Kidney (tissue), 14 donors: Measurements from ENCODE around the gene STC2. TPM values are rescaled to one million over a fixed set of nuclear protein-coding genes. Genes with fewer than 3 reads are reported as not detected.

Source experiments
- DNase-seq, 5 donors: peaks; one replicate each; pipeline ENCODE4 v3.0.0-alpha.2; 2013 to 2020
- FAIRE-seq: peaks from 2 replicates; lab custom pipeline; 2012; peaks lifted over from hg19 to GRCh38; lab: Jason Lieb, UNC
- H3K27ac ChIP-seq, 2 donors: one replicate each; pipeline ENCODE4 v1.7.0; 2013; ENCODE audit warnings: low read depth in 2 of 2, low read length in 2 of 2, inconsistent platforms in 1 of 2
- H3K27me3 ChIP-seq: one replicate; pipeline ENCODE4 v1.7.1; 2013; ENCODE audit warnings: low read length, inconsistent platforms; ENCODE audit not compliant: control insufficient read depth, insufficient read depth
- H3K36me3 ChIP-seq, 3 donors: one replicate each; pipeline versions ENCODE4 v1.7.0 to v1.7.1; 2013; ENCODE audit warnings: low read length in 3 of 3, control low read depth in 1 of 3, inconsistent platforms in 1 of 3; ENCODE audit not compliant: insufficient read depth in 3 of 3, control insufficient read depth in 2 of 3
- H3K4me1 ChIP-seq, 3 donors: one replicate each; pipeline versions ENCODE4 v1.7.0 to v1.7.1; 2013; ENCODE audit warnings: low read length in 3 of 3, inconsistent platforms in 1 of 3, low read depth in 1 of 3; ENCODE audit not compliant: control insufficient read depth in 2 of 3, insufficient read depth in 2 of 3
- H3K4me3 ChIP-seq, 3 donors: one replicate each; pipeline versions ENCODE4 v1.7.0 to v1.8.1; 2013; ENCODE audit warnings: low read length in 3 of 3, control low read depth in 1 of 3, inconsistent platforms in 1 of 3
- H3K9ac ChIP-seq, 3 donors: one replicate each; pipeline versions ENCODE4 v1.7.0 to v1.7.1; 2013; ENCODE audit warnings: low read length in 3 of 3, control low read depth in 1 of 3, inconsistent platforms in 1 of 3
- H3K9me3 ChIP-seq, 3 donors: one replicate each; pipeline versions ENCODE4 v1.7.0 to v1.7.1; 2013; ENCODE audit warnings: low read length in 3 of 3, control low read depth in 1 of 3, inconsistent platforms in 1 of 3; ENCODE audit not compliant: control insufficient read depth in 2 of 3, insufficient read depth in 1 of 3
- intact Hi-C: fragments of 100-400 bp; cut with DNase I; formaldehyde crosslinking; loops from one replicate; pipeline ENCODE4 v1.11.1; 2022
- polyA plus RNA-seq: library from polyadenylated mRNA; stranded (reverse); fragments of 350-450 nt; fragmentation: Illumina TruSeq; extraction: RNeasy Lipid Tissue Mini Kit (QIAGEN cat#74804); gene quantifications from one replicate; pipeline ENCODE4 v1.2.3, GENCODE V29; 2014; ENCODE audit warnings: low read depth, low replicate concordance; ENCODE audit not compliant: insufficient read depth
- total RNA-seq: library from RNA; stranded (reverse); fragmentation: NEBNext Ultra II Directional; extraction: Animal tissue kit (Norgen Biotek cat#: 25700); gene quantifications from one replicate; pipeline ENCODE4 v1.2.1, GENCODE V29; 2021
- TF ChIP-seq, protein P1 (sequence below): IDR thresholded peaks from 3 replicates; pipeline ENCODE4 v1.5.1; 2012; ENCODE audit warnings: mild to moderate bottlenecking, moderate library complexity, borderline replicate concordance; ENCODE audit not compliant: insufficient read depth; ENCODE audit errors: extremely low read depth
- donor health status: control.
- donor health status: control.
- donor health status: control.
- donor health status: control.
- donor health status: control.
- donor health status: DM: yes; HTN: yes; CAD: no.
- donor health status: Normal renal cell carcinoma (clear cell type).

Gene STC2
- total and polyA plus RNA-seq, 2 donors from 2014 or later = 2.1 to 2.7 TPM

DNA sequence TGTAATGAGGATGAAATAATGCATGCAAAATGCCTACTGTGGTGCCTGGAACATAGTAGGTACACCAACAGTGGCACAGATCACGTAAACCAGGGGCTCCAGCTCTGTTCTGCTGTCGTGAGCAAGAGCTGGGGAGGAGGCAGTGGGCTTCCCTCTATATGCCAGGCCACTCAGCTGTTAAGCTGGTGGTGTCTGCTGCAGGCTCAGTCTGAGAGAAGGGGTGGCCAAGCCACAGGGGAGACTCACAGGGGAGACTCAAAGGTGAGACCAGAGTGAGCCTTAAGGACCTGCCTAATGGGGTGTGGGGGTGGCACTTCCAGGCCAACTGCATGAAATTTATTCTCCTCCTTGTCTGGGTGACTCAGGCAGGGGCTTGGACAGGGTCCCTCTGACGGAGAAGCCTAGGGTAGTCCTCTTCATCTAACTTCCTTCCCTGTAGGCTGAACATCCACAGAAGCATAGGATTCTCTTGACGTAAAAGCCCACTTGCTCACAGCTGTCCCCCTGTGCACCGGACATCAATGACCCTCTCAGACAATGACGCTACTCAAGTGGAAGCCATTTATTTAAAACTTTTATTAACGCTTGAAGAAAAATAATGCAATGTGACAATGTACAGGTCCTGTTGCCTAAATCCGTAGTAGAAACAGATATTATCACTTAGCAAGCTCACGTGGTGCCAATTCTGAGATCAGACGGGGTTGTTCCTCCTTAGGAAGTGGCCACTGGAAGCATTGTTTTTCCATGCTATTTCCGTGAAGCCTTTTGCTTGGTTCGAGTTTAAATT is 13.9 kb downstream of the STC2 start:
- DNase-seq (peak in 1 of 5 donors; percentile 27), FAIRE-seq (no peak)
- Histone ChIP-seq H3K9ac (no peak overlapping the region), H3K27ac (no peak overlapping the region), H3K4me1 (peaks cover 2 to 16% (median 6%) of the 10 kb centered on the region in 3 donors), H3K4me3 (no peak overlapping the region), H3K36me3 (no peaks in the 10 kb centered on the region), H3K9me3 (no peaks in the 10 kb centered on the region), H3K27me3 (no peaks in the 10 kb centered on the region)
- TF ChIP-seq, protein P1, sequence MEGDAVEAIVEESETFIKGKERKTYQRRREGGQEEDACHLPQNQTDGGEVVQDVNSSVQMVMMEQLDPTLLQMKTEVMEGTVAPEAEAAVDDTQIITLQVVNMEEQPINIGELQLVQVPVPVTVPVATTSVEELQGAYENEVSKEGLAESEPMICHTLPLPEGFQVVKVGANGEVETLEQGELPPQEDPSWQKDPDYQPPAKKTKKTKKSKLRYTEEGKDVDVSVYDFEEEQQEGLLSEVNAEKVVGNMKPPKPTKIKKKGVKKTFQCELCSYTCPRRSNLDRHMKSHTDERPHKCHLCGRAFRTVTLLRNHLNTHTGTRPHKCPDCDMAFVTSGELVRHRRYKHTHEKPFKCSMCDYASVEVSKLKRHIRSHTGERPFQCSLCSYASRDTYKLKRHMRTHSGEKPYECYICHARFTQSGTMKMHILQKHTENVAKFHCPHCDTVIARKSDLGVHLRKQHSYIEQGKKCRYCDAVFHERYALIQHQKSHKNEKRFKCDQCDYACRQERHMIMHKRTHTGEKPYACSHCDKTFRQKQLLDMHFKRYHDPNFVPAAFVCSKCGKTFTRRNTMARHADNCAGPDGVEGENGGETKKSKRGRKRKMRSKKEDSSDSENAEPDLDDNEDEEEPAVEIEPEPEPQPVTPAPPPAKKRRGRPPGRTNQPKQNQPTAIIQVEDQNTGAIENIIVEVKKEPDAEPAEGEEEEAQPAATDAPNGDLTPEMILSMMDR = no peak
- intact Hi-C loops = no loop called here

DNA sequence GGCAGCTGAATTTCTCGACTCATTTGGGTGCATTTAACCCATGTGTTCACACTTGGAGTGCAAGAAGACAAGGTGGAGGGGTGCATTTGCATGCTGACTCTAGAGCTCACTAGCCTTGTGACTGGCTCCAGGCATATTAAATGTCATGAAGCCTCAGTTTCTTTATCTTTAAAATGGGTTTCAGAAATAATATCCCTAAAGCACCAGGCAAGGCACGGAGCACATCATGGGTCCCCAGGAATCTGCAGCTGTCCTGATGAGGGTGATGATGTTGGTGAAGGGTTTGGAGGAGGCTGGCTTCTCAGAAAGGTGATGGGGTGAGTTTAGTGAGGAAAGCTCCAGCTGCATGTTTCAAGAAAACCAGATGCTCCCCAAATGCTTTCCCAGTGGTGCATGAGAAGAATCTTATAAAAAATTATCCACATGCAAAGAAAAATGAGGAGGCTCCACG is 14.8 kb downstream of the STC2 start:
- Histone ChIP-seq H3K27me3 (no peaks in the 10 kb centered on the region), H3K27ac (no peak overlapping the region), H3K36me3 (no peaks in the 10 kb centered on the region), H3K4me1 (peaks cover 2 to 13% (median 6%) of the 10 kb centered on the region in 3 donors), H3K9ac (no peak overlapping the region), H3K9me3 (no peaks in the 10 kb centered on the region), H3K4me3 (no peak overlapping the region)
- no peak for FAIRE-seq
- intact Hi-C loops = no loop called here
- TF ChIP-seq, protein P1 = no peak
- DNase-seq = no peak

DNA sequence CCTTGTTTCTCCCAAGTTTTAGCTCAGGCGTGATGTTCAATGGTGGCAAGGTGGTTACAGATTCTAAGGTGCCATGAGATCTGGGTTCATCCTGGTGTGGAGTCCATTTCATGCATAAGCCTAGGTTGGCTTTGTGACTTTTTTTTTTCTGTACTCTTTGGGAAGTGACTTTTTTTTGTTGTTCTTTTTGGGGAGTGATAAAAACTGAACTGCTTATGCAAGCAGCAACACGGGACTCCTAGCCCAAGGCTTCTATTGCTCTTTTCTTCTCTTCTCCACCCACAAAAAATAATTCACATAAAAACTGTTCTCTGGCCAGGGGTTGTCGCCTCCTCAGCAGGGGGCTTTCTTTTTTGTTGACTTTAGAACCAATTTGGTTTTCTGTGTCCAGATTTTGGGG is 15.4 kb downstream of the STC2 start:
- H3K27ac ChIP-seq = no peak overlapping the region
- H3K4me3 ChIP-seq = no peak overlapping the region
- FAIRE-seq = no peak
- no peak for DNase-seq
- H3K36me3 ChIP-seq = no peaks in the 10 kb centered on the region
- TF ChIP-seq, protein P1 = no peak
- H3K4me1 ChIP-seq = peaks cover 2 to 13% (median 6%) of the 10 kb centered on the region in 3 donors
- H3K27me3 ChIP-seq = no peaks in the 10 kb centered on the region
- intact Hi-C loops = no loop called here
- peaks cover 0 to 4% (median 0%) of the 10 kb centered on the region in 3 donors for H3K9me3 ChIP-seq
- no peak overlapping the region for H3K9ac ChIP-seq
